DND-41 (cell line): Measurements from ENCODE around the gene SYNRG.

Experiments used
- EZH2 ChIP-seq: IDR thresholded peaks from 3 replicates; pipeline ENCODE4 v1.6.1; 2012; ENCODE audit warnings: borderline replicate concordance, low read depth, mild to moderate bottlenecking, moderate library complexity, low read length, inconsistent platforms; ENCODE audit not compliant: severe bottlenecking
- TF ChIP-seq, protein P1 (sequence below): IDR thresholded peaks from 2 replicates; pipeline ENCODE4 v1.5.1; 2012; ENCODE audit warnings: borderline replicate concordance, low read length, moderate library complexity, mild to moderate bottlenecking; ENCODE audit not compliant: poor library complexity, severe bottlenecking; ENCODE audit errors: extremely low read depth

DNA sequence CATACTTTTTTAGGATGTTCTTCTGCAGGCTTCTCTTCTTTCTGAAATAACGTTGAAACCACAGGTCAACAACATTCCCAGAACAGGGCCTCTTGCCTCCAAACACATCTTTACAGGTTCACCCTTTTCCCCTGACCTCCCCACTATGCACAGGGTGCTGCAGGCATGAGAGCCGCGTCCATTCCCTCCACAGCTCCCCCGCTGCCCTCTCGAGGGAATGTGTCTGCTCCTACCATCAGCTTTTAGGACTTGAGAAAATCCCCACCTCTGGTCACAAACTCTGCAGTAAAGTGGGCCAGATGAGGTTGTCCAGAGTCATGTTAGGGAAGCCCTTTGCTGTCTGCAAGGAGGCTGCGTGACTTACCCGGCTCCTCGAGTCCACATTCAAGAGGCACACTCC is 89.0 kb downstream of the SYNRG start:
- TF ChIP-seq, protein P1, sequence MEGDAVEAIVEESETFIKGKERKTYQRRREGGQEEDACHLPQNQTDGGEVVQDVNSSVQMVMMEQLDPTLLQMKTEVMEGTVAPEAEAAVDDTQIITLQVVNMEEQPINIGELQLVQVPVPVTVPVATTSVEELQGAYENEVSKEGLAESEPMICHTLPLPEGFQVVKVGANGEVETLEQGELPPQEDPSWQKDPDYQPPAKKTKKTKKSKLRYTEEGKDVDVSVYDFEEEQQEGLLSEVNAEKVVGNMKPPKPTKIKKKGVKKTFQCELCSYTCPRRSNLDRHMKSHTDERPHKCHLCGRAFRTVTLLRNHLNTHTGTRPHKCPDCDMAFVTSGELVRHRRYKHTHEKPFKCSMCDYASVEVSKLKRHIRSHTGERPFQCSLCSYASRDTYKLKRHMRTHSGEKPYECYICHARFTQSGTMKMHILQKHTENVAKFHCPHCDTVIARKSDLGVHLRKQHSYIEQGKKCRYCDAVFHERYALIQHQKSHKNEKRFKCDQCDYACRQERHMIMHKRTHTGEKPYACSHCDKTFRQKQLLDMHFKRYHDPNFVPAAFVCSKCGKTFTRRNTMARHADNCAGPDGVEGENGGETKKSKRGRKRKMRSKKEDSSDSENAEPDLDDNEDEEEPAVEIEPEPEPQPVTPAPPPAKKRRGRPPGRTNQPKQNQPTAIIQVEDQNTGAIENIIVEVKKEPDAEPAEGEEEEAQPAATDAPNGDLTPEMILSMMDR: no peak
- TF ChIP-seq EZH2: no peak
